GM12878 (cell line): Measurements from ENCODE around the gene ARTN. TPM values are rescaled to one million over a fixed set of nuclear protein-coding genes. Genes with fewer than 3 reads are reported as not detected.
A peak's percentile ranks its signal among the peaks of the same experiment; 100 is the strongest.

Source experiments
- ATAC-seq: fragments of 200-7000 bp; cut with Tn5 transposase; 3 replicates; pipeline ENCODE4 v1.9.1; 2020; ENCODE audit warnings: mild to moderate bottlenecking, moderate library complexity
- BruUV-seq: library from RNA; stranded (reverse); fragments of 400-500 nt; replicated peaks from 2 replicates; lab custom pipeline; 2021; lab: Mats Ljungman, UMichigan
- CTCF ChIA-PET: fragments of 300-600 bp; sonication (Branson Sonifier 250); formaldehyde crosslinking; extraction: SDS; loops from one replicate; lab custom pipeline; 2021; ENCODE audit warnings: inconsistent platforms; lab: Yijun Ruan, JAX
- POLR2A ChIA-PET: fragments of 350-600 bp; formaldehyde crosslinking; extraction: SDS; loops from one replicate; lab custom pipeline; 2021; ENCODE audit warnings: inconsistent platforms; lab: Charles Lee
- RAD21 ChIA-PET: fragments of 300-600 bp; sonication (Branson Sonifier 250); formaldehyde crosslinking; loops from one replicate; lab custom pipeline; 2023; ENCODE audit warnings: antibody characterized with exemption; ENCODE audit not compliant: unreplicated experiment; lab: Charles Lee
- SMC1A ChIA-PET: fragments of 300-600 bp; sonication (Branson Sonifier 250); formaldehyde crosslinking; loops from one replicate; lab custom pipeline; 2023; ENCODE audit not compliant: unreplicated experiment, uncharacterized antibody; lab: Charles Lee
- DNase-seq: peaks from one replicate; pipeline ENCODE4 v3.0.0-alpha.2; 2011; ENCODE audit warnings: low read depth, low spot score
- FAIRE-seq: peaks from 3 replicates; lab custom pipeline; 2011; peaks lifted over from hg19 to GRCh38; lab: Jason Lieb, UNC
- H2AFZ ChIP-seq: 2 replicates; pipeline ENCODE4 v1.6.0; 2011; ENCODE audit warnings: low read depth, low read length, control low read depth; ENCODE audit not compliant: control insufficient read depth
- H3K27ac ChIP-seq: 2 replicates; pipeline ENCODE4 v1.5.1; 2011; ENCODE audit warnings: control low read depth; ENCODE audit not compliant: control insufficient read depth, insufficient read depth
- H3K27me3 ChIP-seq, 2 experiments: replicated peaks in 1 of 2; 2 replicates each; pipeline versions ENCODE4 v1.6.0 to v1.6.1; 2011; ENCODE audit warnings: low read length in 1 of 2; ENCODE audit not compliant: control insufficient read depth in 2 of 2, insufficient read depth in 2 of 2
- H3K36me3 ChIP-seq, 2 experiments: 2 replicates each; pipeline ENCODE4 v1.5.1; 2011; ENCODE audit warnings: low read length in 1 of 2; ENCODE audit not compliant: control insufficient read depth in 2 of 2, insufficient read depth in 2 of 2
- H3K4me1 ChIP-seq: 2 replicates; pipeline ENCODE4 v1.6.1; 2011; ENCODE audit warnings: mild to moderate bottlenecking, low read length, moderate library complexity, mixed read lengths; ENCODE audit not compliant: control insufficient read depth, insufficient read depth
- H3K4me2 ChIP-seq: 2 replicates; pipeline ENCODE4 v1.6.0; 2011; ENCODE audit warnings: control low read depth; ENCODE audit not compliant: control insufficient read depth, insufficient read depth
- H3K4me3 ChIP-seq: fragments of 200-600 bp; sonication (generic); 2 replicates; pipeline ENCODE4 v1.5.1; 2016
- H3K79me2 ChIP-seq: 2 replicates; pipeline ENCODE4 v1.6.0; 2011; ENCODE audit warnings: low read length; ENCODE audit not compliant: control insufficient read depth, insufficient read depth
- H3K9ac ChIP-seq: 2 replicates; pipeline ENCODE4 v1.8.0; 2011; ENCODE audit warnings: low read length, control low read depth, mixed read lengths; ENCODE audit not compliant: control insufficient read depth, insufficient read depth
- H3K9me3 ChIP-seq: replicated peaks from 3 replicates; pipeline ENCODE4 v1.5.1; 2011; ENCODE audit warnings: mild to moderate bottlenecking, low read length; ENCODE audit not compliant: control insufficient read depth, insufficient read depth
- H4K20me1 ChIP-seq: 2 replicates; pipeline ENCODE4 v1.6.0; 2011; ENCODE audit not compliant: control insufficient read depth, insufficient read depth
- IKZF1 ChIP-seq: fragments of 450-650 bp; conservative IDR thresholded peaks from 2 replicates; pipeline ENCODE4 v1.6.1; 2017; ENCODE audit warnings: antibody characterized with exemption, mild to moderate bottlenecking
- MYB ChIP-seq: fragments of 150-350 bp; IDR thresholded peaks from 2 replicates; pipeline ENCODE4 v1.6.1; 2014; ENCODE audit warnings: mild to moderate bottlenecking, low read depth, low read length, borderline replicate concordance
- NBN ChIP-seq: fragments of 450-650 bp; IDR thresholded peaks from 2 replicates; pipeline ENCODE4 v1.6.1; 2016
- ZSCAN29 ChIP-seq: fragments of 450-650 bp; IDR thresholded peaks from 2 replicates; pipeline ENCODE4 v1.6.1; 2017; ENCODE audit warnings: mild to moderate bottlenecking, moderate library complexity
- WGBS: methylation state at CpG from one replicate; pipeline ENCODE4 v1.1.6; 2016; ENCODE audit warnings: low lambda C conversion rate; ENCODE audit not compliant: insufficient replicate concordance, insufficient coverage; ENCODE audit errors: missing lambda C conversion rate; 5-methylcytosine and 5-hydroxymethylcytosine counted together
- in situ Hi-C: fragments of 300-500 bp; cut with MboI; formaldehyde crosslinking; loops from 9 replicates; pipeline ENCODE4 v1.14.3; 2018; ENCODE audit warnings: mixed read lengths
- intact Hi-C: fragments of 100-400 bp; cut with micrococcal nuclease; formaldehyde crosslinking; loops from one replicate; pipeline ENCODE4 v1.14.2; 2022; ENCODE audit not compliant: unreplicated experiment
- polyA plus RNA-seq, 11 experiments: library from polyadenylated mRNA; depleted of rRNA in 4 of 11; unstranded in 6 of 11; stranded (reverse) in 5 of 11; fragments of >200 nt; fragmentation: Nextera tagmentation in 4 of 11; fragmentation: Illumina TruSeq in 1 of 11; extraction: Ambion mirVana in 4 of 11; extraction: Trizol in 1 of 11; gene quantifications; 1 replicate in 1 of 11; 2 replicates in 10 of 11; pipeline versions ENCODE4 v1.2.1 to v1.2.3, GENCODE V29; 2011 to 2016; ENCODE audit warnings: inconsistent platforms in 2 of 11, missing spikeins in 2 of 11, low read depth in 1 of 11
- total RNA-seq, 4 experiments: library from RNA; depleted of rRNA in 3 of 4; stranded (reverse); fragments of >200 nt in 3 of 4; fragmentation: Illumina TruSeq in 1 of 4; extraction: Trizol in 1 of 4; gene quantifications; 2 replicates each; pipeline versions ENCODE4 v1.2.1 to v1.2.3, GENCODE V29; 2013 to 2021
- TF ChIP-seq, protein P1 (sequence below): IDR thresholded peaks from 2 replicates; pipeline ENCODE4 v1.6.1; 2011; ENCODE audit warnings: borderline replicate concordance, low read depth, mild to moderate bottlenecking, moderate library complexity, low read length; ENCODE audit not compliant: insufficient read depth, poor library complexity, severe bottlenecking
- TF ChIP-seq, protein P2 (sequence below): fragments of 450-650 bp; IDR thresholded peaks from 2 replicates; pipeline ENCODE4 v1.6.1; 2017; ENCODE audit warnings: mild to moderate bottlenecking

The ARTN gene
- total and polyA plus RNA-seq, 10 of the 15 experiments (the other 5 are each of a cell fraction or from before 2014, with no cell fraction given), result 0.06 to 2.1 (median 0.34) TPM; not detected in 1

DNA sequence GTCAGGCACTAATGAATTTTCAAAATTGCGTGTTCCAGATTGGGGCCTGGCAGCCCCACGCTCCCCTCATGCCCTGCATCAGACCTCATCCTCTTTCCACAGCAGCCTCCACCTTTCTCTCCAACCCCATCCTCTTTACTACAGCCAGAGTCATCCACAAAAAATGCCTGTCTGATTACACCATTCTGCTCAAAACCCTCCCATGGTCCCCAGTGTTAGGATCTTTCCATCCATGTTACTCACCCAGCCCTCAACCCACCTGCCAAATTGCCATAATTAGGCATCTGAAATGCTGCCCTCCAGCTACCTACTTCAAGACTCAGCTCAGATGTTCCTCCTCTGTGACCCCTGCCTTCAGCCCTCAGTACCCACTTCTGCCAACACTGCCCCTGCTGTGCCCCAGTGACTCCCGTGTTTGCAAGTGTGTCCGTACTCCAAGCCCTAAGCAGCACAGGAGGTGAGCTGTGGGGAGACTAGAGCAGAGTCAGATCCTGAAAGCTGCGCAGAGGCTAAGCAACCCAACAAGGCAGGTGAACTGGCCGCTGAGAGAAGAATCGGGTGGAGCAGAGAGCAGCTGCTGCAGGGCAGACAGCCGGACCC lies 715 bp upstream of the ARTN start:
- Histone ChIP-seq H3K27ac (no peak overlapping the region), H2AFZ (peak overlapping the region; percentile 52), H3K9ac (no peak overlapping the region), H3K4me3 (peak overlapping the region; percentile 60; the same call in 1 of the 2 replicates), H3K79me2 (no peaks in the 10 kb centered on the region), H3K4me1 (peaks cover 11% of the 10 kb centered on the region), H3K9me3 (no peaks in the 10 kb centered on the region), H3K4me2 (peak overlapping the region; percentile 67)
- ChIA-PET RAD21 (interaction anchor here (1.1 to 13.3 kb wide), 4 partner anchors 166 to 403 kb away, joined by 3 to 587 read pairs (median 22); partner anchors contain the start of gene PTPRF), POLR2A (interaction anchor here (1.0 kb wide), 1 partner anchor 169 kb away, joined by 4 read pairs; no protein-coding TSS in a partner anchor)
- no peak for ATAC-seq
- in situ Hi-C loops, result loop anchor here (5.0 kb wide), 1 partner anchor 171 kb away; no protein-coding TSS in a partner anchor
- WGBS, result 47% methylated on average over 8 of the region's 8 CpGs
- intact Hi-C loops, result loop anchor here (5.0 kb wide), 1 partner anchor 96 kb away; no protein-coding TSS in a partner anchor
- FAIRE-seq, result no peak
- TF ChIP-seq IKZF1, result no peak
- no peak for TF ChIP-seq MYB
- TF ChIP-seq, protein P1, sequence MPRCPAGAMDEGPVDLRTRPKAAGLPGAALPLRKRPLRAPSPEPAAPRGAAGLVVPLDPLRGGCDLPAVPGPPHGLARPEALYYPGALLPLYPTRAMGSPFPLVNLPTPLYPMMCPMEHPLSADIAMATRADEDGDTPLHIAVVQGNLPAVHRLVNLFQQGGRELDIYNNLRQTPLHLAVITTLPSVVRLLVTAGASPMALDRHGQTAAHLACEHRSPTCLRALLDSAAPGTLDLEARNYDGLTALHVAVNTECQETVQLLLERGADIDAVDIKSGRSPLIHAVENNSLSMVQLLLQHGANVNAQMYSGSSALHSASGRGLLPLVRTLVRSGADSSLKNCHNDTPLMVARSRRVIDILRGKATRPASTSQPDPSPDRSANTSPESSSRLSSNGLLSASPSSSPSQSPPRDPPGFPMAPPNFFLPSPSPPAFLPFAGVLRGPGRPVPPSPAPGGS, result peak; percentile 26
- TF ChIP-seq, protein P2, sequence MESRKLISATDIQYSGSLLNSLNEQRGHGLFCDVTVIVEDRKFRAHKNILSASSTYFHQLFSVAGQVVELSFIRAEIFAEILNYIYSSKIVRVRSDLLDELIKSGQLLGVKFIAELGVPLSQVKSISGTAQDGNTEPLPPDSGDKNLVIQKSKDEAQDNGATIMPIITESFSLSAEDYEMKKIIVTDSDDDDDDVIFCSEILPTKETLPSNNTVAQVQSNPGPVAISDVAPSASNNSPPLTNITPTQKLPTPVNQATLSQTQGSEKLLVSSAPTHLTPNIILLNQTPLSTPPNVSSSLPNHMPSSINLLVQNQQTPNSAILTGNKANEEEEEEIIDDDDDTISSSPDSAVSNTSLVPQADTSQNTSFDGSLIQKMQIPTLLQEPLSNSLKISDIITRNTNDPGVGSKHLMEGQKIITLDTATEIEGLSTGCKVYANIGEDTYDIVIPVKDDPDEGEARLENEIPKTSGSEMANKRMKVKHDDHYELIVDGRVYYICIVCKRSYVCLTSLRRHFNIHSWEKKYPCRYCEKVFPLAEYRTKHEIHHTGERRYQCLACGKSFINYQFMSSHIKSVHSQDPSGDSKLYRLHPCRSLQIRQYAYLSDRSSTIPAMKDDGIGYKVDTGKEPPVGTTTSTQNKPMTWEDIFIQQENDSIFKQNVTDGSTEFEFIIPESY, result no peak
- no peak for TF ChIP-seq NBN
- no peak for TF ChIP-seq ZSCAN29
- TF ChIP-seq, all 136 proteins: peak for 1
- Histone ChIP-seq H4K20me1 (no peaks in the 10 kb centered on the region), H3K36me3 (no peaks in the 10 kb centered on the region), H3K27me3 (no peaks in the 10 kb centered on the region)
- no TSS peak for BruUV-seq
- DNase-seq, result no peak
- CTCF ChIA-PET, result interaction anchor here (0.8 to 19.3 kb wide), 8 partner anchors 9 to 403 kb away, joined by 3 to 1117 read pairs (median 30); partner anchors contain the start of genes IPO13 and KDM4A
- SMC1A ChIA-PET, result interaction anchor here (1.0 to 8.7 kb wide), 7 partner anchors 12 to 311 kb away, joined by 3 to 481 read pairs (median 4); partner anchors contain the start of gene IPO13
